ENCODE data around the gene NTM.

The NTM gene

DNA sequence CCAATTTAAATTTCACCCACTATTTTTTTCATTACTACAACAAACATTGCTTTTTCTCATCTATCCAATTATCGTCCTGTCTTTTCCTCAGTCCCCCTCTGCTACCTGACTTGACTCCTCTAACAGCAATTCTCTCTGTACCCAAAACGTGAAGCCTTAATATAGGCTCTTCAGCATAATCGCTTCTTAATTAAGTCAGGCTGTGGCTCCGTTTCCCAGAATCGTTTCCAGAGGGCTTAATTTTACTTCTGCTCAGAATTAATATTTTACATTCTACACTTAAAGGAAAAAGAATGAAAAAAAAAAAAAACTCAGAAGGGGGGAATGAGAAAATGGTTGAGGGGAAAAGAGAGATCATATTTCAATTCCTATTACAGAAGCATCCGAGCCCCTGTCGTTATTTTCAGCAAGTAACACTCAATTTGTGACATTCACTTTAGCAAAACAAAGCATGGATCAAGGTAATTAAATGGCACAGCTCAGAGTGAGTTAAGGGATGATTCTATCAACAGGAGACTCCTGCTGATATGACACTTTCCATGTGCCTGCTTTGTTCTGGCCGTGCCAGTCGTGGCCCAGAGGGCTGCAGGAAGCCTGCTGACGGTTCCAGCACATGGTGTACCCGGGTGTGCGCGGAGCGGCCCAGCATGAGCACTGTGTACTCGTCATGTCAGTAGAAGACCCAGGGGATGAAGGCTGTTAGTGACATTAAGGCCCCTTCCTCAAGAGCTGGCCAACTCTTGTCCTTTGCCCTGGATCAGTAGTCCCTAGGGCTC is 272.5 kb downstream of the NTM start:
- DNase-seq (ENCODE audit: low spot score) = no peak

DNA sequence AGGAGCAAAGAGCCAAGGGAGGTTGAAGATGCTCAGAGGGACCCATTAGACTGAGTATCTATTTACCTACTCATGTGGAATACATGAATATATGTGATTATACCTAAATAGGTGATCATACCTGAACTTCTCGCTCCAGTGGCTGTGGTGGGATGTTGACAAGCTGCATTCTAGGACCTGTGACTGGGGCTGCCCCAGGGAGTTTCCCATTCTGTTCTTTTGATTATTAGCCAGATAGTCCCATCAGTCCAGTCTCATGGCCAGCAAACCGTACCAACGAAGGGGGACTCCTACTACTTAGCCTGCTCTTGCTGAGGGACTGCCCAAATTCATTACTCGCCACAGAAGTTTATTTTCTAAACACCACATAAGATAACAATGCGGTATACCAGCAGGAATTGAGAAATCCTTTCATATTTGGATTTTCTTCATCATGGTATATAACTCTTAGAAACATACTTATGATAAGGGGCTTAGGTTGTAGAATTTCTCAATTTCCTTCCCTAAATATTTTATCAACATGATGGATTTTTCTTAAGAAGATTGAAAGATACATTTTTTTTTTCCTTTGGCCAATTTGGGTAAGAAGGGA is 273.9 kb downstream of the NTM start:
- no peak for DNase-seq (ENCODE audit: low spot score)

DNA sequence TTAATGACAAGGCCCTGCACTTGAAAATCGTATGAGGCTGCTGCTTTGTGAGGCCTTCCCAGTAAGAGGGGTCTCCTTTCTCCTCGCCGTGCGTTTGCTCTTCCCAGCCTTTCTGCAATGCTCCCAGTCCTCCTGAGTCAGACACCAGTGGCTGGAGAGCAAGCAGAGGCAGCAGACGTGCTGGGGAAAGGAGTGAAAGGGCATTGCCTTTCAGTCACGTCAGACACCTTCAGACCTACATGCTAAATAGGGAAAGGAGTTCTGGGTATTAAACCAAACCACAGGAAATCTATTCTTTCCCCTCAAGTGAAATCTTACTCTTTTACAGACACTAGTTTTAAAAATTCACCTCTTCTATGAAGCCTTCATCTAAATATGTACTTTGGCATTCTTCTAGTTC is 274.8 kb downstream of the NTM start:
- no peak for DNase-seq (ENCODE audit: low spot score)

GRCh38 chr11:131649856-131650255 is 279.4 kb downstream of the NTM start:
- DNase-seq (ENCODE audit: low spot score) = no peak

DNA sequence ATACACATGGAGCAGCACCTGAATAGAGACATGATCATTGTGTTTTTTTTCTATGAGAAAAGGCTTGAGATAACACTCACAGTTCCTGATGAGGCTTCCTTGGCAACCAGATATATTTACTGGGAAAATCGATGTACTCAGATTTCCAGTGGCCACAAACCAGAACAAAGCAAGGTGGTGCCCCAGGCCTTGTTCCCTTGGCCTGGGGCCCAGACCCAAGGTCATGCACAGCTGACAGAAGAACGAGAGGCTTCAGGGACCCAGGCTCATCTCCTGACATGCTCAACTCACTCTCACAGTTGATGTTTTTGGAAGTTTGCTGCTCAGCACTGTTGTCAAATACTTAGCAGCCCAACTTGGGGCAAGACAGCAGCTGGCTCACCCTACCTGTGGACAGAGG is 281.8 kb downstream of the NTM start:
- no peak for DNase-seq (ENCODE audit: low spot score)

- no peak for DNase-seq (ENCODE audit: low spot score)
Observed at GRCh38 chr11:131653260-131653659, 282.8 kb downstream of the NTM start.

DNA sequence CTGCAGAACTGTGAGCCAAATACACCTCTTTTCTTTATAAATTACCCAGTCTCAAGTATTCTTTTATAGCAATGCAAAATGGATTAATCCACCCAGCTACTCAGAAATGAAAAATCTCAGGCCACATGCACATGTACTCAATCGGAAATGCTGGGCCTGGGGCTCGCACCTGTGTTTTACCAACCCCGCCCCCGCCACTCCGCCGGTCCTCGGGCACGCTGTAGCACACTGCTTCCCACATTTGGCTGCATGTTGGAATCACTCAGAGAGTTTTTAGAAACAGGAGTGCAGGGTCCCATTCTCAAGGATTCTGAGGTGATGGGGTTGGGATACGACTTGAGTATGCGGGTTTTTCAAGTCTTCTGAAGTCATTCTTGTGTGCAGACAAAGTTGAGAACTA is 284.4 kb downstream of the NTM start:
- DNase-seq (ENCODE audit: low spot score) = no peak

- no peak for DNase-seq (ENCODE audit: low spot score)
Observed at GRCh38 chr11:131656179-131656838, 285.9 kb downstream of the NTM start.

DNA sequence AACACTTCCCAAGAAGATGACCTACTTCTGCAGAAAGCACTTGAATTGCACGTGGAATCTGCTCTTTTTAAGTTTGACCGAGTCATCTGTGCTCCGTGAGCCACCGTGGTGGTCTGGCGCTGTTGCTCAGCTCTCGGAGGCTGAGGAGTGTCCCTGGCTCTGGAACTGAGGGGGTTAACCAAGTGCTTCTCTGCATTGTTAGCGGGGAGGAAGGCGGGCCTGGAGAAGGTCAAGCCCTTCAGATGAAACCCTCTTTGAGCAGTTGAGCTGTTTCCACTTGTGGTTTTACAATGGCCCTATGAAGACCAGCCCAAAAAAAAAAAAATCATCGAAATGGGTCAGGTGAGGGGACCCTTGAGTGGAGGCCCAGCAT is 286.4 kb downstream of the NTM start:
- no peak for DNase-seq (ENCODE audit: low spot score)

DNA sequence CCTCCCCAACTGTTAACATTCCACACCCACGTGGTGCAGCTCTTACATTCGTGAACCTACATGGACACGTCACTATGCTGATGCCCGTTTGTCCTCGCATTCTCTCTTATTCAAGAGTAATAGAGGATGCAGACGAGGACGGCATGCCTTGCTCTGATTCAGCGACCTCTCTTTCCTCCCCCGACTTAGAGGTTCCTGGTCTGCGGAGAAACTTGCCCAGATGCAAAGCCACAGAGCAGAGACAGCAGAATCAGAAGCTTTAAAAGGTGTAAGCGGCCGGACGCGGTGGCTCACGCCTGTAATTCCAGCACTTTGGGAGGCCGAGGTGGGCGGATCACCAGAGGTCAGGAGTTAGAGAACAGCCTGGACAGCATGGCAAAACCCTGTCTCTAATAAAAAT is 288.0 kb downstream of the NTM start:
- DNase-seq (ENCODE audit: low spot score) = no peak

- DNase-seq (ENCODE audit: low spot score) = no peak
Observed at GRCh38 chr11:131658952-131659351, 288.5 kb downstream of the NTM start.

DNA sequence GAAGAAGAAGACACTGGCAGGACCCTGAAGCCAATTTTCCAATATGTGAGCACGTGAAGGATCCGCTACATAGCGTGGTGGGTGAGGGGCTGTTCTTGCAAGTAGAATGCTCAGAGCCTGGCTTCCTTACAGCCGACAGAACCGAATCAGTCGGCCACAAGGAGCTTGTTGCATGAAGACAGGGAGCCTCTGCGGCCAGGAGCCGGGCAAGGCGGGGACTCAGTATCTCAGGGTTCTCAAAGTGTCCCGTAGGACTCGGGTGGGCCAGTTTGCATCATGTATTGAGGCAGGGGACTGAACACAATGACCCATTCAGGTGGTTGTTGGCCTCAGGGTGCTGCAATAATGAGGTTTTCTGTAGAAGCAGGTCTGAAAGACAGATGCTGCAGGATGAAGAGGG is 289.5 kb downstream of the NTM start:
- DNase-seq (ENCODE audit: low spot score) = no peak

- DNase-seq (ENCODE audit: low spot score) = no peak
Observed at GRCh38 chr11:131661132-131661531, 290.7 kb downstream of the NTM start.

GRCh38 chr11:131662317-131662972 is 292.0 kb downstream of the NTM start:
- DNase-seq (ENCODE audit: low spot score) = no peak

DNA sequence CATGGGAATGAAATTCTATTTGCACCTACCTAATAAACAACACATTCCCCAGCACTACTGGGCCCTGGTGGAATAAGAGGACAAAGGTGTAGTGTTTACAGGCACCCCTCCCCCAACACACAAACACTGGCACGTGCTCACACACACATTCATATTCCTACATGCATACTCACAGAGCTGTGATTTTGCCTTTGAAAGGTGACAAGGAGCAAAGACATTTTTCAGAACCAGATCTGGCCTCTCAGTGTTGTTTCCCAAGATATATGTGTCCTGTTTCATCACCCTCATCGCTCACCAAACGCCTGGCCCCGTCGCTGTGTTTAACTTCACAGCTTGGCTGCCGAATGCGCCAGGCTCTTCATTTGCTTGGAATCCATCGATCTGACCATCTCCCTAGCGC is 292.6 kb downstream of the NTM start:
- DNase-seq (ENCODE audit: low spot score) = no peak

DNA sequence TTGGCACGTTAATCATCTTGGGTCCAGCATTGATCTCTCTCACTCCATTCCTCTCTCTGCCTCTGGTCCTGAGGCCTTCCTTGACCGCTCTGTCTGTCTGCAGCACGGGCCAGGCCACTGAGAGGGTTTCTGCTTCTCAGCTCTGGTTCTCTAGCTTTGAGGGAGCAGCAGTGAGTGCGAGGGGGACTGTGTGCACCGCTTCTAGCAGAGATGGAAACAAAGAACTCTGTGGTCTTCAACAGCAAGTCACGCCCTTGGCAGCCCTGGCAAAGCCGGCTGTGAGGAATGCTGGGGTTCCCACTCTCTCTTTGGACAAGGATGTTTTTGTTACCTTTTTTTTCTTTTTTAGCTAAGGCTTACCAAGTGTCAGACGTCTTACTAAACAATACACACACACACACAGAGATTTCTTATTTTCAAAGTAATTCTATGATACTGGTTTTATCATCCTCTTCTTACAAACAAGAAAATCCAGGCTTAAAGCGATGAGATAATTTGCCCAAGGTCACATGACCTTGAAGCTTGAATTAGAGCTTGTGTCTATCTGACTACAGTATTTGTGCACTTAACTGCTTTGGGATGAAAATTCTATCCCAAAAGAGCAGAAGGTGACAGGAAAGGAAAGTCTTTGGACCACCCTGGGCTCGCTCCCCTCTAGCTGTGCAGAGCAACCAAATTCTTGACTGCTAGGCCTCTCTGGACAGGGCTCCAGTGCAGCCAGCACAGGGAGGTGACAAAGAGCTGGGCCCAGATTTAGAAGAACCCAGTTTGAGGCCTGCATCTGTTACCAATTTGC is 293.2 kb downstream of the NTM start:
- DNase-seq (ENCODE audit: low spot score) = no peak

DNA sequence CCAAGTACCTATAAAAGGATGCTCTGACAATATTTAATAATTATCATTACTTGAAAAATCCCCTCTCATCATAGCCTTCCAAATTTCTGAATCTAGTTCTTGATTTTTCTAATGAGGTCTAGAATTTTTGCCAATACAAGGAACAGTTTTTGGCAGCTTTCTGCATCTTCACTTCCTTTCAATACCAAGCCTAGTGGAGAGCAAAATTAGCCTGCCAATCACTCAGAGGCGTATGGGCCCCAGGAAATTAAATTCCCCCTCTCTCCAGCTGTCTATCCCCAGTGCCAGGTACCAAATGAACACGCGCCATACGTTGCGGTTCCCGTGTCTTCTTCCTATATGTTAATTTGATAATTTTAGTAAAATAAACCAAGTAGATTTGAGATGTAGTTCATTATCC is 293.9 kb downstream of the NTM start:
- no peak for DNase-seq (ENCODE audit: low spot score)

GRCh38 chr11:131664816-131665215 is 294.4 kb downstream of the NTM start:
- DNase-seq (ENCODE audit: low spot score) = no peak

DNA sequence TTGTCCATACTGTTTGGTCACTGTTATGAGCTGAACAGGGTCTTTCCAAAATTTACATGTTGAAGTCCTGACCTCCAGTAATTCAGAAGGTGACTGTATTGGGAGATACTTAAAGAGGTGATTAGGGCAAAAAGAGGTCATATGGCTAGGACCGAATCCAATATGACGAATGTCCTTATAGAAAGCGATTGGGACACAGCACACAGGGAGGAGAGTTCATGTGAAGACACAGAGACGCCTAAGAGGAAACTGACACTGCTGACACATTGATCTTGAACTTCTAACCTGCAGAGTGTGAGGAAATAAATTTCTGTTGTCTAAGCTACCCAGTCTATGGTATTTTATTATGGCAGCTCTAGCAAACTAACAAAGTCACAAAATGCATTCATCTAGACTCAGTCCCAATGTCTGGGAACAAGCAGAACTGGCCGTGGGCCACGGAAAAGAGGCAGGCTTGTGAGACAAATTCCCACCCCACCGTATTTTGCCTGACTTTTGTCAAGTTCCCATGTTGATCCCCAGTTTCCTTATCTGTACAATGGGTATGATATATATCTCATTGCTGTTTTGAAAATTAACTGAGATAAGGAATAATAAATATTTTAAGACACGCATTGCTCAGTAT is 295.0 kb downstream of the NTM start:
- DNase-seq (ENCODE audit: low spot score) = no peak

DNA sequence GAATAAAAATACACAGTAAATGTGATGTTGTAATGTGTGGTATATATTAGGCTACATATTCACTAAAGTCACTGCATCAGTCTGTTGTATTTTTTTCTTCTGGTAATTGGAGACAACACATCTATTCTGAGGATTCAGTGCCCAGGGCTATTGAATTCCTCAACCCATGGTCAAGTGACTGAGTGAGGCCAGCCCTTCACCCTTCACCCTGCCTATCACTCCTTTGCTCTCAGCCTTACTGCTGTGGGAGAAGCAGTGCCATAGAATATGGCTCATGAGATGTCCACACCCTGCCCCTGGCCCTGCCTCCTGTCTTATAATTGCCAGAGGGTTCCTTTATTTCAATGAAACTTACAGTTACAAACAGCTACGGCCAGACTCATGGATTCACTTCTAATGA is 295.6 kb downstream of the NTM start:
- DNase-seq (ENCODE audit: low spot score) = no peak

DNA sequence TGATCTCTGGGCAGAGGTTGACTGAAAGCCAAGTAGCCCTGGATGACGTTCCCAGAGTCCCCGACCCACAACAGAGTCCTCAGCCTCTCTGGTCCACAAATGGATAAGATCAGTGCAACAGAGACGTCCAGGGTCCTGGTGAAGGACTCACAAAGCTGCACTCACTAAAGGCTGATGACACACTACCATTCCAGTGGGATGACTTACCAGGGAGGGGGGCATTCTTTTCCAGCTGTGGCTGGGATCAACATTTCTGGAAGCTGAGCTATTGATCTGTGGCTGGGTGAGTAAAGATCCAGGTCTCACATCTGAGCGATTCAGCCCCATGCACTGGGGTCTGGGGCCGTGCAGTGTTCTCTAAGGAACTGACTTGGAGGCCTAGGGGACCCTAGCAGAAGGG is 296.2 kb downstream of the NTM start:
- DNase-seq (ENCODE audit: low spot score) = no peak

GRCh38 chr11:131667566-131667965 is 297.2 kb downstream of the NTM start:
- no peak for DNase-seq (ENCODE audit: low spot score)
